Measurements from ENCODE around the gene DPF3. TPM values are rescaled to one million over a fixed set of nuclear protein-coding genes. Genes with fewer than 3 reads are reported as not detected.
"Not testable (repeated sequence)": the region's sequence is repeated elsewhere in the genome, so short reads cannot be mapped to it uniquely, and the experiment has no call there.

The DPF3 gene
- total RNA-seq, 2 experiments from 2014 or later: 10.3 to 10.7 TPM

DNA sequence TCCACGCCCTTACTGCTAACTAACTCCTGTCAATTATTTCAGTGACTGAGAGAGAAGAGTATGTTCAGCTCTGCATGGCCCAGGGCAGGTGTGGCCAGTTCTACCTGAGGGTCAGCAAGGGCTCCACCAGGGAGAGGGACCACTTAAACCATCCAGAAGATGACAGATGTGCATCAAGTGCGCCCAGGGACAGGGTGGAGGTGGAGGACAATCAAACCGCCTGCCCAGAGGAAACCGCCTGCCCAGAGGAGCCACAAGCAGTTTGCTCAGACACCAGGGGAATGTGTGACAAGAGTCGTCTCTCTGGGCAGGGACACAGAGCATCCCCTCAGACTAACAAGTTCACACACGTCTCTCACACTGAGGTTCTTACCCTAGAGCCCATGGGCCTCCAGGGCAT lies 14.5 kb downstream of the DPF3 start:
- CTCF ChIA-PET: no interaction called here
- DNase-seq (no peak), ATAC-seq (no peak)
- H3K4me3 Mint-ChIP-seq: no peak overlapping the region
- H3K36me3 Mint-ChIP-seq (ENCODE audit: low read depth): peaks cover 44% of the 10 kb centered on the region
- peak overlapping the region; percentile 28 for H3K27ac Mint-ChIP-seq
- POLR2A ChIA-PET: no interaction called here
- peaks cover 51% of the 10 kb centered on the region for H3K4me1 Mint-ChIP-seq (ENCODE audit: low read depth)
- H3K9me3 Mint-ChIP-seq (ENCODE audit: insufficient read depth): no peaks in the 10 kb centered on the region
- peaks cover 13% of the 10 kb centered on the region for H3K27me3 Mint-ChIP-seq (ENCODE audit: low read depth)

DNA sequence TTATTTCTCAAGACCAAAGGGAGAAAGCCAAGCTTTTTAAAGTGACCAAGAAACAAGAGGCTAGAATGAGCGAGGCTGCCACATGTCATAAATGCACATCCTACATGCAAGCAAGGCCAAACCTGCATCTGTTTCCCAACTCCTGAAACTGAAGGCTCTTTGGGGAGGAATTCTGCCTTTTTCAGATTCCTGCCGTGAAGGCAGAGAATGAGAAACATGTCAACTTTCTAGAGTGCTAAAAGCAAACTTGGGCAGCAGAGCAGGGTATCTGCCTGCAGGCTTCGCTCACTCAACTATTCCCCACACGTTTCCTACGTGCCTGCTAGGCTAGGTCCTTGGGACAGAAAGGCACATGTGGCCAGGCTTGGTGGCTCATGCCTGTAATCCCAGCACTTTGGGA lies 15.2 kb downstream of the DPF3 start:
- POLR2A ChIA-PET: no interaction called here
- CTCF ChIA-PET: no interaction called here
- peaks cover 45% of the 10 kb centered on the region for H3K4me1 Mint-ChIP-seq (ENCODE audit: low read depth)
- H3K27me3 Mint-ChIP-seq (ENCODE audit: low read depth): peaks cover 14% of the 10 kb centered on the region
- peak overlapping the region; percentile 28 for H3K27ac Mint-ChIP-seq
- DNase-seq (no peak), ATAC-seq (no peak)
- H3K9me3 Mint-ChIP-seq (ENCODE audit: insufficient read depth): no peaks in the 10 kb centered on the region
- peaks cover 43% of the 10 kb centered on the region for H3K36me3 Mint-ChIP-seq (ENCODE audit: low read depth)
- H3K4me3 Mint-ChIP-seq: no peak overlapping the region

DNA sequence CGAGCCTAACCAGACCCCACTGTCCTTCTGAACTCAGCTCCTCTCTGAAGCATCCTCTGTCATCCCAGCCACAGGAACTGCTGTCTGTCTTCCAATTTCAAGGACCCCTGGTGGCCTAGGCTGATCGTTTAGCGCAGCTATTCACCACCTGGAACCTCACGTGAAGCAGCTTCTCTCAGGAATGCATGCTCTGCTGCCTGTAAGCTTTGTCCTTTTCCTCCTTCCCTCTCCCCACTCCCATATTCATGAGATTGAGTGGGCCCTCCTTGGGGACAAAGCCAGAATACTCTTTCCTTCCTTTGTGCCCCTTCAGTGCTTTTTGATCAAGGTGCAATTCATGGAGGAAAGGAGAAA lies 17.2 kb downstream of the DPF3 start:
- ATAC-seq (no peak), DNase-seq (no peak)
- H3K9me3 Mint-ChIP-seq (ENCODE audit: insufficient read depth): no peaks in the 10 kb centered on the region
- ChIA-PET CTCF (no interaction called here), POLR2A (no interaction called here)
- H3K4me3 Mint-ChIP-seq: no peak overlapping the region
- H3K4me1 Mint-ChIP-seq (ENCODE audit: low read depth): peaks cover 24% of the 10 kb centered on the region
- peaks cover 31% of the 10 kb centered on the region for H3K36me3 Mint-ChIP-seq (ENCODE audit: low read depth)
- H3K27ac Mint-ChIP-seq: no peak overlapping the region
- peaks cover 10% of the 10 kb centered on the region for H3K27me3 Mint-ChIP-seq (ENCODE audit: low read depth)

DNA sequence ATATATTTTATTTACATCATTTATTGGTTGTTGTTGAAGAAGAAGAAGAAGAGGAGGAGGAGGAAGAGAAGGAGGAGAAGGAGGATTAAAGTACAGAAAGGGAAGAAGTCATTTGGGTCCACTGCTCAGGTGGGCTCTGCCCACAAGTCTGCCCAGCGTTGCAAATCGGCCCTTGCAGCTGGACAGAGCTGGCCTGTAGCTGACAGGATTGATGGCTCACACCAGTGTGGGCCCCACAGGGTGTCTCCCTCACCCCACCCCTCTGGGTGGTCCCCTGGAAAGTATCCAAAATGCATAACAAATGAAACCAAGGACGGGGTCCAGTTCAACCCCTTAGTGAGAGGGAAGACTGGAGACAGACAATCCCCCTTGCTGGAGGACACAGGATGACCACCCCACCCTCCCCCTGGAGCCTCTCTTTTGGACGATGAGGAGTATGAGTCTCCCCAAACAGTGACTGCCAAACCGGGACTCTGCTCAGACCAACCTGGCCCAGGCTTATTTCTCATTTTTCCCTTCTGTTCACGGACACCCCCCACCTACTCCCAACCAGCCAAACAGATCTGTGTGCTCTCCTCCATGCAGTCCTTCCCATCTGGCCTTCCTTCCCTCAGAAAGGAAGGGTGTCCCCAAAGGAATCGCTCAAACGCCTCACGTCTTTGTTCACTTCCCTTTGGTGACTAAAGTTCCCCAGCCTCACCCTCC lies 17.7 kb downstream of the DPF3 start:
- ChIA-PET POLR2A (no interaction called here), CTCF (no interaction called here)
- Mint-ChIP-seq H3K4me3 (no peak overlapping the region), H3K9me3 (ENCODE audit: insufficient read depth) (no peaks in the 10 kb centered on the region), H3K27ac (no peak overlapping the region), H3K4me1 (ENCODE audit: low read depth) (peaks cover 19% of the 10 kb centered on the region), H3K27me3 (ENCODE audit: low read depth) (peaks cover 11% of the 10 kb centered on the region), H3K36me3 (ENCODE audit: low read depth) (peaks cover 29% of the 10 kb centered on the region)
- ATAC-seq: no peak
- DNase-seq: no peak

DNA sequence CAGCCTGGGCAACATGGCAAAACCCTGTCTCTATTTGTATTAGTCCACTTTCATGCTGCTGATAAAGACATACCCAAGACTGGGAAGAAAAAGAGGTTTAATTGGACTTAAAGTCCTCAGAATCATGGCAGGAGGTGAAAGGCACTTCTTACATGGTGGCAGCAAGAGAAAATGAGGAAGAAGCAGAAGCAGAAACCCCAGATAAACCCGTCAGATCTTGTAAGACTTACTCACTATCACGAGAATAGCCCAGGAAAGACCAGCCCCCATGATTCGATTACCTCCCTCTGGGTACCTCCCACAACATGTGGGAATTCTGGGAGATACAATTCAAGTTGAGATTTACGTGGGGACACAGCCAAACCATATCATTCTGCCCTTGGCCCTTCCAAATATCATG lies 23.0 kb downstream of the DPF3 start:
- Mint-ChIP-seq H3K27me3 (ENCODE audit: low read depth) (peaks cover 16% of the 10 kb centered on the region), H3K36me3 (ENCODE audit: low read depth) (peaks cover 13% of the 10 kb centered on the region)
- CTCF ChIA-PET: interaction anchor here (1.0 kb wide), 1 partner anchor 357 kb away, joined by 3 read pairs; no protein-coding TSS in a partner anchor
- H3K27ac Mint-ChIP-seq; H3K4me1 Mint-ChIP-seq (ENCODE audit: low read depth); H3K4me3 Mint-ChIP-seq; H3K9me3 Mint-ChIP-seq (ENCODE audit: insufficient read depth); ATAC-seq; POLR2A ChIA-PET; DNase-seq: not testable (repeated sequence)

DNA sequence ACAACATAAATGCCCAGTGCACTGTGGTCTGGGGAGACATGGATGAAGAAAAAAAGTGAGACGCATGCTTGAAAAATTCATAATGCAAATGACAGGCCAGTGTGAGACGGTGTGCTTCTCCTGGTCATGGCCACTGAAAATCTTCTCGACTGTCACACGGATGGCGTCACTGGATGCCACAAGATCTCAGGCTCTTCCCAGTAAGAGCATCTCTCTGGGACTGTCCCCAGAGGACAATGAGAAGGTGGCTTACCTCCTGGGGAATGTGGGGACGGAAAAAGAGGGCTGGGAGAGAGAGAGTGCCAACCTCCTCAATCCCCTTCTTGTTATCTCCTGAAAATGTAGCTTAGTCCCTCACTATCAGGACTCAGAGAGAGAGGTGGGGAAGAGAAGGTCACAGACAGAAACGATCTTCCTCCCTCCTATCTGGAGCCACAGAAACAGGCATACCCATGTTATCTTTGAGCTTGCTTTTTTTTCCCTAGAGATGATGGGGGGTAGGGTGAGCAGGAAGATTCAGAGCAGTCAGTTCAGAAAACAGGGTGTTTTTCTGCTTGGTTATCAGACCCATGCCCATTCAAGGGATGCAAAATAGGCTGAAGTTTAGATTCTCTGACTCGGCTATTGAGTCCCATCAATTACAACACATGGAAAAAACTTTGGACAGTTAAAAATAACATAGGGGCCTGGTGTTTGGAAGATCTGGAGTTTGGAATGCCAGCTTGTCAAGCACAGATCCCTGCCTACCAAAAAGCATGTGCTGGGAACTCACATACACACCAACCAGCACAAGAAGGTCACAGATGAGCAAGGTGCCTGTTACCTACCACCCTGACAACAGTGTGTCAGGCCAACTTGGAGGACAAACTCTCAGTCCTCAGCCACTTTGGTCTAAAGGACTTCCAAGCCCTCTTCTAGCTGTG lies 24.2 kb downstream of the DPF3 start:
- Mint-ChIP-seq H3K9me3 (ENCODE audit: insufficient read depth) (no peaks in the 10 kb centered on the region), H3K4me1 (ENCODE audit: low read depth) (peaks cover under 1% of the 10 kb centered on the region), H3K27ac (no peak overlapping the region), H3K36me3 (ENCODE audit: low read depth) (peaks cover 7% of the 10 kb centered on the region), H3K4me3 (no peak overlapping the region), H3K27me3 (ENCODE audit: low read depth) (peaks cover 9% of the 10 kb centered on the region)
- POLR2A ChIA-PET: no interaction called here
- no peak for DNase-seq
- CTCF ChIA-PET: no interaction called here
- ATAC-seq: no peak

DNA sequence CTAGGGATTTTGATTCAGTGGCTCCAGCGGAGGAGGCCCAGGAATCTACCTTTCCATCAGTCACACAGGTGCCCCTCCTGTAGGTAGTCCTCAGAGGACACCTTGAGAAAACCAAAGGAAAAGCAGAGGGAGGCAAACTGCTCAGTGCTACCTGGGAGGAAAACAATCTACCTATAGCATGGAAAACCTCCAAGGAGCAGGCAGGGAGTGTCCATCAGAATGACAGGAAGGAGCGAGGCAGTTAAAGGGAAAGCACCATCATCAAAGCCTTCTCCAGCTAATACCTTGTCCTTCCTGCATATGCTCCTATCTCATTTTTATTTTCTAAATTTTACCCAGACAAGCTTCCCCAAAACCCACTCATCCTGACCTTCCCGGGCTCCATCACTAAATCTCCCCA lies 25.4 kb downstream of the DPF3 start:
- ATAC-seq (no peak), DNase-seq (no peak)
- no peak overlapping the region for H3K4me3 Mint-ChIP-seq
- no peak overlapping the region for H3K27ac Mint-ChIP-seq
- no peaks in the 10 kb centered on the region for H3K4me1 Mint-ChIP-seq (ENCODE audit: low read depth)
- H3K9me3 Mint-ChIP-seq (ENCODE audit: insufficient read depth): no peaks in the 10 kb centered on the region
- H3K27me3 Mint-ChIP-seq (ENCODE audit: low read depth): peaks cover 5% of the 10 kb centered on the region
- ChIA-PET POLR2A (no interaction called here), CTCF (no interaction called here)
- H3K36me3 Mint-ChIP-seq (ENCODE audit: low read depth): peaks cover 4% of the 10 kb centered on the region

DNA sequence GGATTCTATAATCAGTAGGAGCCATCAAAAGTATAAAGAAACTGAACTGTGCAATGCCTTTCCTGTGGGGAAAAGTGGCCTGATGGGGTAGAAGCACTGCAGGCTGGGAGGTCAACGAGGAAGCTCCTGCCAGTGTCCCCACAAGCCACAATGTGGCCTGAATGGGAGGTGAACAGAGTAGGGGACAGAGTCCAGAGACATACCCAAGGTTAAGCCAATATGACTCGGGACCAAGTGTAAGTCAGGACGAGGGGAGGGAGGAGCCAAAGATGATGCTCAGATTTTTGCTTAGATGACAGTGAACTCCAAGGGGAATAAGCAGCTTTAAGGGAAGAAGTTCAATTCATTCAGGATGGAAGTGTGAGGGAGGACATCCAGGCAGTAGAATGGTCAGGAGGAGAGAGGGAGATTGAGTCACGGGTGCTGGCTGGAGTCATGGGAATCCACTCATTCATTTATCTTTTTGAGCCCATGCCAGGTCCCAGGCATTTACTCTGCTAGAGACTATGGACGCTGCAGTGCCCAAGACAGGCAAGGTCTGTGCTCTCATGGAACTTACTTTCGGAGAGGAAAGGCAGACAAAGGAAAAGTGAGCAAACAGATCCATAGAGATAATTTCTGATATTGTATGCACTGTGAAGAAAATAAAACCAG lies 29.1 kb downstream of the DPF3 start:
- Mint-ChIP-seq H3K9me3 (ENCODE audit: insufficient read depth) (no peaks in the 10 kb centered on the region), H3K4me1 (ENCODE audit: low read depth) (no peaks in the 10 kb centered on the region), H3K4me3 (no peak overlapping the region), H3K27ac (no peak overlapping the region), H3K27me3 (ENCODE audit: low read depth) (peaks cover 11% of the 10 kb centered on the region), H3K36me3 (ENCODE audit: low read depth) (no peaks in the 10 kb centered on the region)
- ChIA-PET POLR2A (no interaction called here), CTCF (no interaction called here)
- no peak for DNase-seq
- no peak for ATAC-seq

DNA sequence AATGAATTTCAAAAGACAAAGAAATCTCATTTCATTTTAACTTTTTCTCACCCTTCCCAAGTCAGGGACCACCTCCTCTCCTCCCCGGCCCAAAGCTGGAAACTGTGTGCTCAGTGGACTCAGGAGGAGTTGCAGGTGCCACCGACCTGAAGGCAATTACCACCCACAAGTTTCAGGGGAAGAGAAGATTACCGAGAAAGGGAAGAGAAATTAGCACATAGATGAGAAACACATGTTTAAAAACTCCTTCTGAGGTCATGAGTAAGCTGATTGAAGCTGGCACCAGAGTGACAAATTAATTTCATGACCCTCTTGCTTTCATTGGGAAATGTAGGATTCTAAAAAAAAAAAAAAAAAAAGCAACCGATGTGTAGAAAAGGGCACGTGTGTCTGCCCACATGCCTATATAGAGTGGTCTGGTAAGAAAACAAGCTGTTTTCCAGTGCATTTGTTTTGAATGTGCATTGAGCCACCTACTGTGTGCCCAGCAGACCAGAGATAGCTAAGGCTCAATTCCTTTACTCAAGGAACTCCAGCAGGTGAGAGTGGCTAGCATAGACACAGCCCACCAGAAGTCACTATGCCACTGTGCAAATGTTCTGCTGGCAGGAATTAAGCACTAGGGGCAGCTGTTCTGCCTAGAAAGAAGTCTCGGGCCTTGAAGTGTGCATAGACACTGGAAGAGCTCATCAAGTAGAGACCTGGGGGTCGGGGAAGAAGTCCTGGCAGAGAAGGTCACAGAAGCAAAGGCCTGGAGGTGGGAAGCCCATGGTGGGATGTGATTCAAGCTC lies 30.5 kb downstream of the DPF3 start:
- ChIA-PET POLR2A (no interaction called here), CTCF (interaction anchor here (1.1 kb wide), 1 partner anchor 9 kb away, joined by 3 read pairs; no protein-coding TSS in a partner anchor)
- H3K4me3 Mint-ChIP-seq: no peak overlapping the region

DNA sequence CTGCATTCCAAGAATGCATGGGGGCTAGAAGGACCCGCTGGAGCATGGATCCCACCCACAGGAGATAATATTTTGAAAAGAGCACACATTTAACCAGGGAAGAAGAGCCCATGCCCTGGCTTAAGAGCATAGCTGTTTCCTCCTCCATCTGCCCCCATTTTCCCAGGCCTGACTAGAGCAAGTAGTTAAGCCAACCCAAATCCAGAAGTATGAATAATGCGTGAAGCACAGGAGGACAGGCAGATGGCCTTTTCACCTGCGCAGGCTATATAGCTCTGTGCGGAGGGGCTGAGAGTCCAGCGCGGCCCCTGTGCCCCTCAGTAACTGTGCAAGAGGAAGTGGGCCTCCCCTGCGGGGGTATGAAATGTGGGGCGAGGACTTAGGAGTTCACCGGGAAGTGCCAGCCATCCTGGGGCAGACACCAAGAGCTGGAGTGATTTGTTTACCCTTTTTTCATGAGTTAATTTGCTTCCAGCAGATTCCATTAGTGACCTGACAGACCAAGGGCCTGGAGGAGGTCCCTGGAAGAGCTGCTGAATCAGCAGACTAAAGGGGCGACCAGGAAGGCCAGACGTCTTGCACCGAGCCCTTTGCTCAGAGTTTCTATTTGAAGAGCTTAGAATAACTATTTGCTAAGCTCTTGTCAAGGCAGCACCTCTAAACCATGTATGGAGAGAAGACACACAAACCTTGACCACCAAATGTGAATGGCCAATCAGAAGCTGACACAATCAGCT lies 37.2 kb downstream of the DPF3 start:
- no peaks in the 10 kb centered on the region for H3K9me3 Mint-ChIP-seq (ENCODE audit: insufficient read depth)
- ChIA-PET POLR2A (no interaction called here), CTCF (interaction anchor here (0.7 kb wide), 1 partner anchor 706 kb away, joined by 3 read pairs; no protein-coding TSS in a partner anchor)
- no peak for ATAC-seq
- no peak overlapping the region for H3K27ac Mint-ChIP-seq
- peaks cover 7% of the 10 kb centered on the region for H3K36me3 Mint-ChIP-seq (ENCODE audit: low read depth)
- H3K4me1 Mint-ChIP-seq (ENCODE audit: low read depth): peaks cover 10% of the 10 kb centered on the region
- H3K4me3 Mint-ChIP-seq: no peak overlapping the region
- peaks cover 6% of the 10 kb centered on the region for H3K27me3 Mint-ChIP-seq (ENCODE audit: low read depth)
- DNase-seq: no peak

More for the DNA sequence above, 30.5 kb downstream of the DPF3 start:
- no peak for DNase-seq
- Mint-ChIP-seq H3K36me3 (ENCODE audit: low read depth) (no peaks in the 10 kb centered on the region), H3K9me3 (ENCODE audit: insufficient read depth) (no peaks in the 10 kb centered on the region), H3K27me3 (ENCODE audit: low read depth) (peaks cover 11% of the 10 kb centered on the region), H3K27ac (no peak overlapping the region), H3K4me1 (ENCODE audit: low read depth) (no peaks in the 10 kb centered on the region)
- ATAC-seq: no peak

DNA sequence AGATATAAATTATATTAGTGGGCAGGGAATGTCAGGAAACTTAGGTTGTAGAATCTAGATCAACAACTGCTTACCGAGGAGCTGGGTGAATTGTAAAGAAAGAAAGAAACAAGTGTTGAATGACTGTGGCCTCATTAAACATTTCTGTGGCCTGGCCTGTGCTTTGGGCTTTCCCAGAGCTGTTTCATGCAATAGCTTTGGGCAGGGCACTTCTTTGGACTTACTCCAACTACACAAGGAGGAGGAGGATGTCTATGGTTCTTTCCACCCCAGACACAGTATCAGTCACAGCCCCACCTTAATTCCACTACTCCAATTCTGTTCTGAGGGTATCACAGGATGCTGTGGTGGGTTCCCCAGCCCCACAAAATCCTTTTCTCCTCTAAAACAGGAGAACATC lies 38.0 kb downstream of the DPF3 start:
- Mint-ChIP-seq H3K27ac (no peak overlapping the region), H3K4me1 (ENCODE audit: low read depth) (peaks cover 14% of the 10 kb centered on the region), H3K36me3 (ENCODE audit: low read depth) (peaks cover 7% of the 10 kb centered on the region), H3K9me3 (ENCODE audit: insufficient read depth) (no peaks in the 10 kb centered on the region), H3K27me3 (ENCODE audit: low read depth) (peaks cover 10% of the 10 kb centered on the region), H3K4me3 (no peak overlapping the region)
- ChIA-PET POLR2A (no interaction called here), CTCF (interaction anchor here (0.7 kb wide), 1 partner anchor 705 kb away, joined by 3 read pairs; no protein-coding TSS in a partner anchor)
- ATAC-seq: no peak
- no peak for DNase-seq

Data from activated CD8-positive, alpha-beta T cell treated with anti-CD3 and anti-CD28 coated beads, Interleukin-2, amount 10 ng/mL, durations not matched to agents 7 days and 5 days (primary cell).